ENCODE results near the gene DRGX. TPM values are rescaled to one million over a fixed set of nuclear protein-coding genes. Genes with fewer than 3 reads are reported as not detected.

The DRGX gene
- total and polyA plus RNA-seq, 2 of the 13 experiments (the other 11 are each of a cell fraction or from before 2014, with no cell fraction given): not detected

GRCh38 chr10:49377256-49377655, 18.6 kb downstream of the DRGX start:
- no peak overlapping the region for H3K4me3 ChIP-seq (replicated peaks in 1 of 3; ENCODE audit: insufficient read depth in 1 of 3, low read depth in 2 of 3, low read length in 3 of 3)
- BruUV-seq (replicated peaks): no TSS peak
- in situ Hi-C loops (cut with HindIII; ENCODE audit: extremely low pct_ligation_motif_present, low pct_unique_long_range_greater_than_20kb): no loop called here
- no peaks in the 10 kb centered on the region for H3K9me3 ChIP-seq (ENCODE audit: low read length)
- no peak overlapping the region for H3K27ac ChIP-seq (ENCODE audit: extremely low read length, insufficient read depth, low read length)
- no peaks in the 10 kb centered on the region for H3K79me2 ChIP-seq (ENCODE audit: insufficient read depth, low read length)
- no peaks in the 10 kb centered on the region for H3K4me1 ChIP-seq (ENCODE audit: insufficient read depth, low read length)
- H4K20me1 ChIP-seq (ENCODE audit: insufficient read depth, low read length): no peaks in the 10 kb centered on the region
- DNase-seq (ENCODE audit: low spot score) (no peak), FAIRE-seq (no peak), ATAC-seq (no peak)
- TF ChIP-seq ERF (CRISPR knock-in tag; IDR thresholded peaks at IDR 0.05) (no peak), MAZ (IDR thresholded peaks at IDR 0.05; ENCODE audit: borderline replicate concordance, low read depth, low read length) (no peak), MAZ (CRISPR knock-in tag; IDR thresholded peaks at IDR 0.05; ENCODE audit: low read depth) (no peak), ZNF589 (CRISPR knock-in tag; conservative IDR thresholded peaks at IDR 0.05) (no peak), HDAC1 (CRISPR knock-in tag; IDR thresholded peaks at IDR 0.05) (no peak), SPEN (CRISPR knock-in tag; IDR thresholded peaks at IDR 0.05; ENCODE audit: low read depth) (no peak), NFE2L1 (CRISPR knock-in tag; IDR thresholded peaks at IDR 0.05; ENCODE audit: borderline replicate concordance) (no peak), STAT6 (CRISPR knock-in tag; IDR thresholded peaks at IDR 0.05; ENCODE audit: borderline replicate concordance) (no peak), ZNF331 (CRISPR knock-in tag; IDR thresholded peaks at IDR 0.05) (no peak), TAF15 (IDR thresholded peaks at IDR 0.05; ENCODE audit: low read depth, low read length, poor library complexity, severe bottlenecking) (no peak), ZNF207 (IDR thresholded peaks at IDR 0.05; ENCODE audit: borderline replicate concordance) (no peak), ZFP1 (CRISPR knock-in tag; IDR thresholded peaks at IDR 0.05) (no peak), ZNF766 (CRISPR knock-in tag; IDR thresholded peaks at IDR 0.05; ENCODE audit: borderline replicate concordance) (no peak), MEF2D (CRISPR knock-in tag; IDR thresholded peaks at IDR 0.05) (no peak), NFIB (CRISPR knock-in tag; IDR thresholded peaks at IDR 0.05; ENCODE audit: borderline replicate concordance) (no peak)
- POLR2A ChIA-PET: no interaction called here
- intact Hi-C loops (cut with micrococcal nuclease; ENCODE audit: unreplicated experiment): no loop called here
- no peak overlapping the region for H2AFZ ChIP-seq (ENCODE audit: low read length)
- H3K36me3 ChIP-seq (replicated peaks in 1 of 2; ENCODE audit: control insufficient read depth in 1 of 2, insufficient read depth in 2 of 2, low read length in 2 of 2): no peaks in the 10 kb centered on the region
- WGBS (ENCODE audit: low lambda C conversion rate): 0% methylated on average over 1 of the region's 4 CpGs
- H3K4me2 ChIP-seq (ENCODE audit: low read depth, low read length): no peak overlapping the region
- H3K27me3 ChIP-seq (ENCODE audit: control insufficient read depth in 1 of 2, insufficient read depth in 2 of 2, low read length in 2 of 2): peaks cover 0 to 5% of the 10 kb centered on the region in 2 experiments; a peak in 1 of 5 replicates
- no peak overlapping the region for H3K9ac ChIP-seq (ENCODE audit: insufficient read depth, low read depth, low read length)
- CTCF ChIA-PET (ENCODE audit: low intra/inter-chr PET ratio, low total read pairs): no interaction called here

Measured in HepG2 (cell line).